Measurements from ENCODE around the gene DDX47. TPM values are rescaled to one million over a fixed set of nuclear protein-coding genes. Genes with fewer than 3 reads are reported as not detected.

Gene DDX47
- total RNA-seq, 1 experiment from 2014 or later, result 121 TPM

GRCh38 chr12:12812174-12812573 is 972 bp upstream of the DDX47 start:
- Mint-ChIP-seq H3K4me3 (ENCODE audit: unreplicated experiment) (no peak overlapping the region), H3K9me3 (ENCODE audit: unreplicated experiment) (no peaks in the 10 kb centered on the region), H3K27ac (ENCODE audit: unreplicated experiment) (no peak overlapping the region), H3K27me3 (ENCODE audit: insufficient read depth, unreplicated experiment) (no peaks in the 10 kb centered on the region), H3K36me3 (ENCODE audit: insufficient read depth, unreplicated experiment) (peaks cover 48% of the 10 kb centered on the region), H3K4me1 (ENCODE audit: low read depth, unreplicated experiment) (peaks cover 44% of the 10 kb centered on the region)
- POLR2A ChIA-PET, result interaction anchor here (0.5 to 0.6 kb wide), 2 partner anchors 25 to 79 kb away, joined by 3 read pairs; no protein-coding TSS in a partner anchor
- Histone ChIP-seq H3K27me3 (replicated peaks; ENCODE audit: control insufficient read depth, insufficient read depth, low read length) (no peaks in the 10 kb centered on the region), H3K4me1 (peaks cover 58% of the 10 kb centered on the region), H3K36me3 (ENCODE audit: control insufficient read depth, insufficient read depth, low read length) (no peaks in the 10 kb centered on the region), H3K9me3 (no peaks in the 10 kb centered on the region), H3K4me3 (ENCODE audit: low read depth, low read length) (no peak overlapping the region)
- DNase-seq, result no peak
- intact Hi-C loops (cut with micrococcal nuclease; ENCODE audit: unreplicated experiment), result loop anchor here (2.0 kb wide), 2 partner anchors 23 to 79 kb away; partner anchors contain the start of gene GPRC5A
- TF ChIP-seq CTCF (IDR thresholded peaks at IDR 0.05; ENCODE audit: insufficient read depth in 1 of 2, low read depth in 1 of 2, low read length in 1 of 2, severe bottlenecking in 1 of 2, unreplicated experiment in 1 of 2), result no peak
- CTCF ChIA-PET, result interaction anchor here (0.6 to 1.8 kb wide), 3 partner anchors 25 to 78 kb away, joined by 4 to 8 read pairs (median 6); no protein-coding TSS in a partner anchor
- BruUV-seq (replicated peaks), result no TSS peak

GRCh38 chr12:12812618-12813119 is 477 bp upstream of the DDX47 start:
- H3K4me3 Mint-ChIP-seq (ENCODE audit: unreplicated experiment), result peak overlapping the region; percentile 96
- H3K4me1 Mint-ChIP-seq (ENCODE audit: low read depth, unreplicated experiment), result peaks cover 44% of the 10 kb centered on the region
- Histone ChIP-seq H3K36me3 (ENCODE audit: control insufficient read depth, insufficient read depth, low read length) (no peaks in the 10 kb centered on the region), H3K4me3 (ENCODE audit: low read depth, low read length) (no peak overlapping the region), H3K4me1 (peaks cover 56% of the 10 kb centered on the region), H3K27me3 (replicated peaks; ENCODE audit: control insufficient read depth, insufficient read depth, low read length) (no peaks in the 10 kb centered on the region), H3K9me3 (no peaks in the 10 kb centered on the region)
- no TSS peak for BruUV-seq (replicated peaks)
- no peak for TF ChIP-seq CTCF (IDR thresholded peaks at IDR 0.05; ENCODE audit: insufficient read depth in 1 of 2, low read depth in 1 of 2, low read length in 1 of 2, severe bottlenecking in 1 of 2, unreplicated experiment in 1 of 2)
- H3K27ac Mint-ChIP-seq (ENCODE audit: unreplicated experiment), result peak overlapping the region; percentile 95
- no peaks in the 10 kb centered on the region for H3K27me3 Mint-ChIP-seq (ENCODE audit: insufficient read depth, unreplicated experiment)
- intact Hi-C loops (cut with micrococcal nuclease; ENCODE audit: unreplicated experiment), result loop anchor here (1.0 to 2.0 kb wide), 4 partner anchors 20 to 78 kb away; partner anchors contain the start of gene GPRC5A
- POLR2A ChIA-PET, result interaction anchor here (1.4 to 1.6 kb wide), 2 partner anchors 26 to 79 kb away, joined by 4 to 10 read pairs; partner anchors contain the start of gene GPRC5A
- CTCF ChIA-PET, result interaction anchor here (0.6 to 1.8 kb wide), 3 partner anchors 25 to 78 kb away, joined by 4 to 8 read pairs (median 6); no protein-coding TSS in a partner anchor
- no peaks in the 10 kb centered on the region for H3K9me3 Mint-ChIP-seq (ENCODE audit: unreplicated experiment)
- H3K36me3 Mint-ChIP-seq (ENCODE audit: insufficient read depth, unreplicated experiment), result peaks cover 48% of the 10 kb centered on the region
- DNase-seq, result no peak

GRCh38 chr12:12817616-12818015 is 4.5 kb downstream of the DDX47 start:
- BruUV-seq (replicated peaks), result no TSS peak

More at GRCh38 chr12:12817616-12818015, 4.5 kb downstream of the DDX47 start:
- CTCF ChIA-PET, result no interaction called here
- Mint-ChIP-seq H3K4me3 (ENCODE audit: unreplicated experiment) (no peak overlapping the region), H3K9me3 (ENCODE audit: unreplicated experiment) (no peaks in the 10 kb centered on the region), H3K27ac (ENCODE audit: unreplicated experiment) (no peak overlapping the region), H3K27me3 (ENCODE audit: insufficient read depth, unreplicated experiment) (no peaks in the 10 kb centered on the region), H3K4me1 (ENCODE audit: low read depth, unreplicated experiment) (peaks cover 55% of the 10 kb centered on the region), H3K36me3 (ENCODE audit: insufficient read depth, unreplicated experiment) (peaks cover 66% of the 10 kb centered on the region)
- H3K27me3 ChIP-seq (replicated peaks; ENCODE audit: control insufficient read depth, insufficient read depth, low read length), result no peaks in the 10 kb centered on the region
- H3K4me1 ChIP-seq, result peaks cover 61% of the 10 kb centered on the region
- POLR2A ChIA-PET, result interaction anchor here (0.6 kb wide), 1 partner anchor 84 kb away, joined by 7 read pairs; no protein-coding TSS in a partner anchor
- TF ChIP-seq CTCF (IDR thresholded peaks at IDR 0.05; ENCODE audit: insufficient read depth in 1 of 2, low read depth in 1 of 2, low read length in 1 of 2, severe bottlenecking in 1 of 2, unreplicated experiment in 1 of 2), result no peak
- H3K36me3 ChIP-seq (ENCODE audit: control insufficient read depth, insufficient read depth, low read length), result peaks cover 1% of the 10 kb centered on the region; the same call in 1 of the 2 replicates
- no peak overlapping the region for H3K4me3 ChIP-seq (ENCODE audit: low read depth, low read length)
- intact Hi-C loops (cut with micrococcal nuclease; ENCODE audit: unreplicated experiment), result no loop called here
- H3K9me3 ChIP-seq, result no peaks in the 10 kb centered on the region
- no peak for DNase-seq

Measured in Caco-2 (cell line).